Muscle of arm (tissue), 12 donors: ENCODE measurements around the gene KRT78. TPM values are rescaled to one million over a fixed set of nuclear protein-coding genes. Genes with fewer than 3 reads are reported as not detected.
A peak's percentile ranks its signal among the peaks of the same experiment; 100 is the strongest.
"Not testable (repeated sequence)": the region's sequence is repeated elsewhere in the genome, so short reads cannot be mapped to it uniquely, and the experiment has no call there.

Experiments used
- DNase-seq: peaks from one replicate; pipeline ENCODE4 v3.0.0-alpha.2; 2013
- polyA plus RNA-seq, 12 donors: library from polyadenylated mRNA; unstranded; fragments of 120-200 nt; gene quantifications; one replicate each; pipeline ENCODE4 v1.2.1, GENCODE V29; 2013; ENCODE audit not compliant: insufficient read length in 12 of 12

KRT78 gene
- polyA plus RNA-seq, 12 donors = 0.08 to 12.6 (median 2.4) TPM; not detected in 7

DNA sequence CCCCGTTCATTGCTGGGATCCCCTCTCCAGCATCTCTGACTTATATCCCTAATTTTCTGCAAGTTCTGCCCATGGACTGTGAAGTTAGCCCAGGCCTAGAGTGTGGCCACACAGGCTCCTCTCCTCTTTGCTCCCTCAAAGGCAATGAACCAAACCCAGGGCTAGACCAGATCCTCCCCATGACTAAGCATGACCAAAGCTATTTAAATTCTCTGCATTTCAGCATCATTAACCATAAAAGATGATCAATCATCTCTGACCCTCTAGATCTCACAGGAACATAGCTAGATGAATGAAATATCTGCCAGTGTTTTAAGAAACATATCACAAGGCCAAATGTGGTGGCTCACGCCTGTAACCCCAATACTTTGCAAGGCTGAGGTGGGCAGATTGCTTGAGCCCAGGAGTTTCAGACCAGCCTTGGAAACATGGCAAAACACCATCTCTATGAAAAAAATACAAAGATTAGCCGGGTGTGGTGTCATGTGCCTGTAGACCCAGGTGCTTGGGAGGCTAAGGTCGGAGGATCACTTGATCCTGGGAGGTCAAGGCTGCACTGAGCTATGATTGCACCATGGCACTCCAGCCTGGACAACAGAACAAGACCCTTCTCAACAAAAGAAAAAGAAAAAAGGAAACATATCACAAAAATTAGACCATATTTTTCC is 50.7 kb downstream of the KRT78 start:
- DNase-seq = no peak

DNA sequence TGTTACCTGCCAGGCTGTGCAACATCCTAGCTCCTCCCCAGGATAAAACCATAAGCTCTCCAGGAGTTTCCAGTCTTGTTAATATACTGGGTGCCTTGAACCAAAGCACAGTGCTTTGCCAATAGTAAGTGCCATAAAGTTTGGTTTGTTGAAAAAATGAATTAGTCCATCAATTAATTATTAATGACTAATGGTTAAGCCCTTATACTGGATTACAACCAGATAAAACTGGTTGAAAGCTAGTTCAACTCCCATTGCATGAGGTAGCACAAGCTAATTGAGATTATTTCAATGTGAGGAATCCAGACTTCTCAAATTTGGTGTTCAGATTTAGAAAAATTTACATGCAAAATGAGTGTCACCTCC is 51.3 kb downstream of the KRT78 start:
- DNase-seq = no peak

DNA sequence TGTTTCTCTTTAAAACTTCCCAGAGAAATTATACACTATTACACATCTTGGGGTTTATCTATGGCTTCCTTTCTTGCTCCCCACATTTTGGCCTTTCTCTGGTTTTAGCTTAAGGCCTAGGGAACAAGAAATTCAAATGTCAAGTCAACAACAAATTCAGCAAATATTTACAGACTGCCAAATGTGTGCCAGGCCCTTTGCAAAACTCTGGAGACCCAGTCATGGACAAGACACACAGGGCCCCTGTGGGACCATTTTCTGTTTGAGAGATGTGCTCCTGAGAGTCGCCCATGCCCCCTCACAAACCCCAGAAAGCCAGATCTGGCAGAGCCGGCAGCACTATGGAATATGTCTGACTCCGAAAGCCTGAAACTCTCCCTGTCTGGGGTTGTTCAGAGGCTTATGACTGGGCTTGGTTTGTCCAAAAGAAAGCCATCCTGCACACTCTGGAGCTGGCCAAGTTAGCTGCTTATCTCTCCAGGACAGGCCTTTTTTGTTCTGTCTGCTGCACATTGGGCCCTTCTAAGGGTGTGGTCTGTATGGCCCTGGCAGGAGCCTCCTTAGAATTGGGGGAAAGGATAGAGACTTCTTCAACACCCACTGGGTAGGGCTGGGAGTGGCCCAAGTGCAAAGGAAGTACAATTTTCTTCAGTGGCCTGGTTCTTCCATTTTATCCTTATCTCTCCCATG is 51.8 kb downstream of the KRT78 start:
- DNase-seq = no peak

DNA sequence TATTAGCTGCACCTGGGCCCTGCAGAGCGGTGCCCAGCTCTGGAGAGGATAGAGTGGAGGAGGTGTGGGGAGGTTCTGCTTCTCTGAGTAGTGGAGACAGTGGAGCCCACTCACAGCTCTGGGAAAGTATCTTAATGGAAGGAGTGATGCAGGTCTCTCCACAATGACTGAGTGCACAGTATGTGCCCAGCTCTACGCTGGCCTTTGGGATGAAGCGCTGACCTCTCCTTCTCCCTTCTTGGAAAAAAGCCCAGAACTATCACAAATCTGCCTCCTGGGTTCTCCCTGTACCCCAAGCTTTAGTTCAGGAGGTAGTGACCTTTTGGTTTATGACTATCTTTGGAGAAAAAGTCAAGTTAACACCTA is 52.4 kb downstream of the KRT78 start:
- DNase-seq = no peak

DNA sequence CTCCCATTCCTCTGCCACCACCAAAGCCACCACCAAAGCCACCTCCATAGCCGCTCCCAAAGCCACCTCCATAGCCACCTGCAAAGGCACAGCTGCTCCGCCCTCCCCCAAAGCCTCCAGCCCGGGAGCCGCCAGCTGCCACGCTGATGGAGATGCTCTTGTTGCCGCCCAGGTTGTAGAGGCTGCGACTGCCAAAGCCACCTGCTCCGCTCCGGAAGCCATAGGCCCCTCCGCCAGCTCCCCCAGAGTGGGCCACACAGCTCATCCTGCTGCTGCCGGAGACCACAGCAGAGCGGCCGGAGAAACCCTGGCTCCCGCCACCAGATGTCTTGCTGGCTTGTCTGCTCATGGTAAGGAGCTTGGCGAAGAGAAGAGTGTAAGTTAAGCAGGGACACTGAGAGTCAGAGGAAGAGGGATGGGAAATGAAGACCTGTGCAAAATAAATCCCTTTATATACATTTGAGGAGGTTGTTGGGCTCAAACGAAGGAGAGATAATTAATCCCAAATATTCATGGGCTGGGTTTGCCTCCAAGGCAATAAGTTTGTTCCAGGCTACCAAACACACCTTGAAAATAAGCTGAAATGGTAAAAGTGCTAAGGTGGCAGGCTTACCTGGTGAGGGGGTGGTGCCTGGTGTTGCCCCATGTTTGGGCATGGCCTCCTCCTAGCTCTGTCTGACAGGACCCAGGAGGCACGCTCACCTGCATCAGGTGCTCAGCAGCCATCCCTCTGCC is 52.9 kb downstream of the KRT78 start, which contains the start of gene KRT3:
Gene KRT3, minus strand, starts transcription at position 424 of the 735 bp plus-strand sequence. Its CDS starts 75 bp downstream, at position 349.
- no peak for DNase-seq

DNA sequence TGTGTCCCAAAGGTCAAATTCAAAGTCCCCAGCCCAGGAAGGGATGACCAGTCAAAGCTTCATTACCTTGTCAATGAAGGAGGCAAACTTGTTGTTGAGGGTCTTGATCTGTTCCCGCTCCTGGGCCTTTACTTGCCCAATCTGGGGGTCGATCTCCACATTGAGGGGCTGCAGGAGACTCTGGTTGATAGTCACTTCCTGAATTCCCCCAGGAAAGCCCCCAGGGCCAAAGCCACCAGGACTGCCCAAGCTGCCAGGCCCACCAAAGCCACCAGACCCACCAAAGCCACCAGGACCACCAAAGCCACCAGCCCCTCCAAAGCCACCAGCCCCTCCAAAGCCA is 53.5 kb downstream of the KRT78 start:
- DNase-seq = not testable (repeated sequence)

DNA sequence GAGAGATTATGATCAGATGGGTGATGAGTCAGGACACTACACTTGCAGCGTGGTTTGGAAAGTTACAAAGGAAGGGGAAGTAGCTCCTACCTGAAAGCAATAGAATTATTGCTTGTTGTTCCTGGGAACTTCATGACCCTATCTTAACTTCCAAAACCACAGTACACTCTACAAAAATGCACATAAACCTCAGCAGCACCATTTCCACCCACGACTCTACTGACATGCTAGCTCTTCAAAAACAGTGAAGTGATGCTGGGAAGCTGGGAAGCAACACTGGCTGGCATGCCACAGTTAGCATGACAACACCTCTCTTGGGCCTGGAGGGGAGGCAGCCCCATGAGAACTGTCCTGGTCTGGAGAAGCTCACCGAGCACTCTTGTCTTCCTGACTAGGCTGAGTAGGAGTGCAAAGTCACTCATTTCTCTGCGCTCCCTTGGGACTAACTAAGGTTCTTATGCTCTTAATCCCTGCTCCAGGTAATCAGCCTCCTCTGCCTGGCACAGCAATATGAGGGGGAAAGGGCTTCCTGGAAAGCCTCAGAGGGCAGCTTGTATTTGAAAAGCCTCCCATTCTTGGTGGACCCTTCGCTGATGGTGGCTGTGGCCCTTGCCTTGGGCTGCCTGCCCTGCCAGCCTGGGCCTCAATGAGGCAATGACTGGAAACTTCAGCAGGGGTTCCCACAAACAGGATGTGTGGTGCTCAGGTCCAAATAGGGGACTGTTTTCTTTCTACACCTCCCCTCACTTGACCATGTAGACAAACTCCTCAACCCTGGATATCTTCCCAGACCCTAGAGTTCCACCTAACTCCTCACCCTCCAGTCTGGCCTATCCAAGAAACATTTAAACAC is 54.1 kb downstream of the KRT78 start:
- no peak for DNase-seq

DNA sequence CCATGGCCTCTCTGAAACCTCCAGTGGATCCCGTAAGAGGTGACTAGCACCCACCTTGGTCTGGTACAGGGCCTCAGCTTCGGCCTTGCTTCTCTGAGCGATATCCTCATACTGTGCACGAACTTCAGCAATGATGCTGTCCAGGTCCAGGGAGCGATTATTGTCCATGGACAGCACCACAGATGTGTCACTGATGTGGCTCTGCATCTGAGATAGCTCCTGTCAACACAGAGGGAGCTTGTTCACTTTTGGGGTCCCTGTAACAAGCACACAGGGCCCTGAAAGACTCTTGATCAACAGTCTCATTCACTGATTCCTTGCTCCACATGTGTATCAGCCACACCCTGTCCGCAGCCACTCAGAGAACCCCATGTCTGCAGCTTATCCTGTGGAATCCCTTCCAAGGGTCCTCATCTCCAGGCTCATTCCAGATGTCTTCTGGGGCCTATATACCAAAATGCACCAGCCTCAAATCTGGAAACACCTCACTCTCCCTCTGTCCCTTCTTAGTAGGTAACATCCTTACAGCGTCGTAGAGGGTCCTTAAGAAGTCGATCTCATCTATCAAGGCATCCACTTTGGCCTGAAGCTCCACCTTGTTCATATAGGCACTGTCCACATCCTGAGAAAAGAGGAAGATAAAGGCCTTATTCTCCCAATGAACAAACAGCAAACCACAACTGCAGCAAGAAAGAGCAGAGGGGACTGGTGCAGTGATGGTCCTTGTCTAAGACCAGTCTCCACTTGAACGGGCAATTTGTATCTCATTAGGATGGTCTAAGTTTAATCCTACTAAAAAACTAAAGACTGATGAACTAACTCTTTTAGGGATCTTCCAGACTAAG is 56.4 kb downstream of the KRT78 start:
- DNase-seq = no peak

DNA sequence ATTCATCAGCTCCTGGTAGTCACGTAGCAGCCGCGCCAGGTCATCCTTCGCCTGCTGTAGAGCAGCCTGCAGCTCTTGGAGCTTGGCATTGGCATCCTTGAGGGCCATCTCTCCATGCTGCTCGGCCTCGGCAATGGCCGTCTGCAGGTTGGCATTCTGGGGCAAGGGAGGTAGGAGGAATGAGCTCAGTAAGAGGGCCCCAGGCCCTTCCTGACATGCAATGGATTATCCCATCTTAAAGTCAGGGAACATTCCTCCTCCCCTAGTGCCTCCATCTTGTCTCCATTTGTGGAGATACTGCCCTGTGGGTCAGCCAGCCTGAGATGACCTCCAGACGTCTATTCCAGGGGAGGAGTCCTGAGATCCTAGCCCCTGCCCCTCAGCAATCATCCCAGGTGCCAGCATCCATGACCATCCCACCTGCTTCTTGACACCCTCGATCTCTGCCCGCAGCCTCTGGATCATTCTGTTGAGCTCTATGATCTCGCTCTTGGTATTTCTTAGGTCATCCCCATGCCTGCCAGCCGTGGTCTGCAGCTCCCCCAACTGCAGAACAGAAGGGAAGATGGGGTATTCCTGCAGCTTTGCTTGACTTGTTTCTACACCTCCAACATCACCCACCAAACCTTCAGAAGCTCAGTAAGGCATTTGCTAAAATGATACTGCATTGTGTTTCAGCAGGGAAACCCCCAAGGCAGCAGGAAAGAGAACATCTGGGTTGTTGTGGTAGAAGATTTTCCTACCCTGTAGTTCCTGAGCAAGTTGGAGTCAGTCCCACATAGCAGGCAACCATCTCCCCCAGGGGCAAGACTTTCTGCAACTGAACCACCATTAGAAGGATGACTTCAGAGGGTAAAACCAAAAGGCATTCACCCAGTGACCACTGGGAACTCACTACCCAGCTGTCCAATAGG is 57.3 kb downstream of the KRT78 start:
- DNase-seq = no peak

DNA sequence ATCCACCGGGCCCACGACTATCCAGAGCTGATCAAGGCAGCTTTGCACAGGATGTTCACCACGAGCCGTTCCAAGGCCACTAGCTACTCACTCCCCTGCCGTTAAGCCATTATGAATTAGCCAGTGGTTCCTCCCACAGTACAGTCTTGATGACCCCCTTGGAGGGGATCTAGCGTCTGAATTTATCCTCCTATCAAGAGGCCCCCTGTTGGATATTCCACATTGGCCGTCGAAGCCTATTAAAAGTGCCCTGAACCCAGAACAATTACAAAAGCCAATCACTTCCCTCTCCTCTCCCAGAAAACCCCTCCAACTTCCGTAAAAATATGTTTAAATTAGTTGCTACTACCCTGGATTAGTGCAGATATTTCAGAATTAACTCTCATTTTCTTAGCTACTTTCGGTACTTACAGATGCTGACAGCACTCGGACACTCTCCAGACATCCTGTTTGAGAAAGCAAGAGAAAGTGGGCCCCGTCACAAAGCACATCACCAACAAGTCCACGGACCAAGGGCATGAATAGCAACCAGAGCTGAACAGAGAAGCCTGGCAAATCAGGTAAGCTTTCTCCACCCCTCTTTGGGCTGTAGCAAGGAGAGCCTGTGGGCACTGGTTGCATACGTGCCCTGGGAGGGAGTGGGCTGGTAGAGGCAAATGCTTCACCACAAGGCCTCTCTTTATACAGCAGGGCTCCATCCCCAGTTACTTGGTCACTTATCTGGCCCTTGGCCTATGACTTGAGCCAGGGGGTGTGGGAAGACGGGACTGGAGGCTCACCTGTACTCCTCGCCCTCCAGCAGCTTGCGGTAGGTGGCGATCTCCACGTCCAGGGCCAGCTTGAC is 58.1 kb downstream of the KRT78 start:
- no peak for DNase-seq

DNA sequence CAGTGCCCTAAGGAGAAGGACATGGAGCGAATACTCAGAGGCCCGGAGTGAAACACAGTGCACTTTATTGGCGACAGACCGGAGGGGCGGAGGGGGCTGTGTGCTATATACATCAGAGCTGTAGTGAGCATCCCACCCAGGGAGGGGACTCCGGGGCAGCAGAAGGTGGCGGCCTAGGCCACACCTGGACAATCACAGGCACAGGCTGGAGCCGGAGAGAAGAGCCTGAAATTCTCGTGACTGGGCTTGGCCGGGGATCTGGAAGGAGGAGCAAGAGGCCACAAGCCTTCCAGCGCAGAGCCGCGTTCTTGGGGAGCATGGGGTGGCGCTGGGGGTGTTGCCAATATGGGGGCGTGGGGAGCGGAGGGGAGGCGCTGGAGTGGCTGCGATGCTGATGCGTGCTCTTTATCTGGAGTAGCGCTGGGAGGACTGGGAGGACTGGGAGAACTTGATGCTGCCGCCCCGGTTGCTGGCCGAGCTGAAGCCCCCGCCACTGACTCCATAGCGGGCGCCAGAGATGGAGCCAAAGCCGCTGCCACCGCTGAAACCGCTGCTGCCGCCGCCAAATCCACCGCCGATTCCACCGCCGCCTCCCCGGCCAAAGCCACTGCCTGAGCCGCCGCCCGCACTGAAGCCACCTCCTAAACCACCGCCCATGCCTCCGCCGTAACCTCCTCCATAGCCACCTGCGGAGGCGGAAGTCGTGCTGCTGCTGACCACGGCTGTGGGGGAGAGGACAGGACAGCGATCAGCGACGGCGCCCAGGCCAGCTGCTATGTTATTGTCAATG is 59.0 kb downstream of the KRT78 start:
- peak; percentile 7 for DNase-seq

DNA sequence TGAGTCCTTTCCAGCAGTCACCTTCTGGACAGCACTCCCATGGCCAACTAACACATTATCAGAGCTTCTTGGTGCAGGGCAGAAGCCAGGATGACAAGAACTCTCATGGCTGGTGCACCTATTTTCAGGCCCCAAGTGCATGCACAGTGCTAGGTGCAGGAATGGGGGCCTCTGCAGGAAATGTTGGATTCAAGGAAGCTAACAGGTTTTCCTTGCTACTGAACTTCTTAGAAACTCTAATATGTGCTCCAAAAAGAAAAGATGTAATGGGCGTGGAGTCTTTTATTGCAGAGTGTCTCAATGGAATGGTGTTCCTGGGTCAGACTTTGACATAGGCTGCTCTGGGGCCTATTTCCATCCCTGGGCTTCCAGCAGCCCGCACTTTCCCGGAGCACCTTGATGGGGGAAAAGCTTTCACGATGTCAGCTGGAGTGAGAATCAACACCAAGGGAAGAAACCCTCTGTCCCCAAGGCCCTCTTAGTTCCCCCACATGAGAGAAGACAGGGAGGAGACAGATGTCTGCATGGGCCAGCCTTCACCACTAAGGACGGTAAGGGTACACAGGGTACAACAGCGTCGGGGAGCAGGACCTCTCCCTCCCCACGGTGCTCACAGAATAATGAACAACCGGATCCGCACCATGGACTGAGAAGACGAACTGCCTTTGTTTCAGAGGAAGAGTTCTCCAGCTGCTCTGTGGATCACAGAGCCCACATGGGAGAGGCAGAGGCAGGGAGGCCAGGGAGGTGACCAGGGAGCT is 59.7 kb downstream of the KRT78 start:
- DNase-seq = no peak

DNA sequence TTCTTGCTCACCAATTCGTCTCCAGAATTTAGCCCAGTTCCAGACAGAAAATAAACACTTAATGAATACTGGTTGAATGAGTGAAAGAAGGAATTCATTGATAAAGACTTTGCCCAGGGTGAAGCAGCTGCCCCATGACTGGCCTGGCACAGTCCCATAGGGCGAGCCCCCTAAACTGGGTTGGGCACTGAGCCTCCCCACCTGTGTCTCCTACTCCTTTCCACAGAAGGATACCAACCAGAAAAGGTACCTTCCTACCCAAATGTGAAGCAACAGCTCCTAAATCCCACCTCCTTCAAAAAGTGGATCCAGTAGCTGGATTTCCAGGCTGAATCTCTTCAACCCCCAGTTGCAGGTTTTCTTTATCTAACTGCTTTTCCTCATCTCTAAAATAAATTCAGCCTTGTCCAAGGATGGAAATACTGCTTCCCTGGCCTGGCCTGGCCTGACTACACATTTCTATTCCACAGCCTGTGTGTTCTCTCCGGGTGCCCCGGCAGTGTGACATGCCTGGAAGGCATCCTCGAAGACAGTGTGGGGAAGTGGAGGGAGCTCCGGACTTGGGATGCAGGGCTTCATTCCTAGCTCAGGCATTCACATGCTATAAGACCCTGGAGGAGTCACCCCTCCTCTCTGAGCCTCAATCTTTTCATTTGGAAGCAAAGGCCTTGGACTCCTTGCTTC is 60.5 kb downstream of the KRT78 start:
- no peak for DNase-seq
